ENCODE measurements around the gene TKT. TPM values are rescaled to one million over a fixed set of nuclear protein-coding genes. Genes with fewer than 3 reads are reported as not detected.
A peak's percentile ranks its signal among the peaks of the same experiment; 100 is the strongest.

The TKT gene
- total and polyA plus RNA-seq, 2 of the 4 experiments (the other 2 are of a cell fraction) = 280 to 349 TPM

DNA sequence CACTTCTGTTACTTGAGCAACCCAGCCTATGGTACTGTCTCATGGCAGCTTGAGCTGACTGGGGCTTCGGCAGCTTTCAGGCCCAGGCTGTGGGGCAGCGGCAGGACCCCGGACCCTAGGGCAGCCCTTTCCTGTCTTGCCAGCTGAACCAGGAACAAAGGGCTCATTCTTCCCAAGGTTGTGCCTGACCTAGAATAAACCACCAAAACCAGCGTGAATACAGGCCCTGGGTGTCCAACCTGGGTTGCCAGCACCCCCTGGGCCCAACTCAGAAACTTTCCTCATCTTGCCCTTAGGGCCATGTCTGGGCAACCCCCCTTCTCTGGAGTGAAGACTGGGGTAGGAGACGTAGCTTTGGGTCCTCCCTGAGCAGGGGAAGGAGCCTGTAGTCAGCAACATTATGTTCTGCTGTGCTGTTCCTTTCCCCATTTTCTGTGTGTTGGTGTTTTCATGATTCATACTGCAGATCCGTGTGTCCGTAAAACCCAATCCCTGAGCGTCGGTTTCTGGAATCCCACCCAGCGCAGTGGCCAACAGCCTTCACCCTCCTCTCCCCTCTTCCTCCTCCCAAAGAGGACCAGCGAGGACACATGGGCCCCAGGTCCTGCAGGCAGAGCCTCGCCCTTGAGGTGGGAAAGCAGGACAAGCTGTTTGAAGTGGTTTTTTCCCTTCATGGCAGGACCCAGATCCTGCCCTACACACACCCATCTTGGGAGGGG is 33.5 kb downstream of the TKT start:
- dilution Hi-C loops (cut with HindIII; ENCODE audit: low sequenced_read_pairs, unreplicated experiment) (no loop called here), in situ Hi-C loops (cut with MboI; ENCODE audit: low sequenced_read_pairs) (loop anchor here (25.0 kb wide), 1 partner anchor 490 kb away; no protein-coding TSS in a partner anchor), intact Hi-C loops (cut with micrococcal nuclease) (loop anchor here (5.0 kb wide), 1 partner anchor 75 kb away; no protein-coding TSS in a partner anchor)
- BruUV-seq (replicated peaks) = no TSS peak
- Histone ChIP-seq H3K23ac (ENCODE audit: low read depth, low read length) (no peak overlapping the region), H2AFZ (replicated peaks; ENCODE audit: low read length, poor library complexity) (no peak overlapping the region), H3K9me1 (ENCODE audit: insufficient read depth, low read length) (0 out of 2 replicates have a peak, but pooled peaks cover 4% of the 10 kb centered on the region), H3K9ac (ENCODE audit: low read depth, low read length) (no peak overlapping the region), H4K8ac (ENCODE audit: low read depth in 2 of 2, low read length in 2 of 2) (no peak overlapping the region), H4K5ac (ENCODE audit: low read depth, low read length) (no peak overlapping the region), H2AK9ac (replicated peaks; ENCODE audit: low read depth, low read length, poor library complexity) (peak overlapping the region; percentile 73), H3K56ac (ENCODE audit: extremely low read depth, insufficient read depth, low read length) (no peak overlapping the region), H3K27ac (ENCODE audit: insufficient read depth, low read length) (no peak overlapping the region), H2BK5ac (ENCODE audit: low read depth, low read length, poor library complexity, severe bottlenecking) (peak overlapping the region; percentile 20), H3K9me3 (ENCODE audit: control insufficient read depth, insufficient read depth, low read length) (no peaks in the 10 kb centered on the region), H3K4ac (ENCODE audit: low read depth, low read length) (no peak overlapping the region; the same call in 1 of the 2 replicates), H2BK120ac (ENCODE audit: low read depth, low read length) (no peak overlapping the region), H2BK15ac (ENCODE audit: low read depth, low read length) (no peak overlapping the region), H3K14ac (replicated peaks; ENCODE audit: low read depth, low read length) (no peak overlapping the region), H3K36me3 (ENCODE audit: control insufficient read depth, insufficient read depth, low read length) (peaks cover 49% of the 10 kb centered on the region), H3K79me1 (ENCODE audit: low read depth in 1 of 2, low read length in 2 of 2) (peaks cover under 1 to 3% of the 10 kb centered on the region in 2 experiments; a peak in 1 of 4 replicates), H3K4me2 (ENCODE audit: low read depth, low read length) (no peak overlapping the region), H3K18ac (ENCODE audit: low read depth, low read length) (no peak overlapping the region), H4K91ac (ENCODE audit: insufficient read depth, low read depth, low read length) (no peak overlapping the region), H3K27me3 (ENCODE audit: control insufficient read depth, insufficient read depth, low read length) (no peaks in the 10 kb centered on the region), H3K4me1 (ENCODE audit: control insufficient read depth, insufficient read depth, low read length) (no peaks in the 10 kb centered on the region), H3K4me3 (ENCODE audit: insufficient read depth, low read depth, low read length) (no peak overlapping the region), H4K20me1 (ENCODE audit: insufficient read depth, low read length) (peaks cover 3% of the 10 kb centered on the region; the same call in 1 of the 2 replicates), H2BK20ac (ENCODE audit: low read depth, low read length) (no peak overlapping the region), H2AK5ac (ENCODE audit: low read depth, low read length) (no peak overlapping the region)
- POLR2A ChIA-PET (ENCODE audit: unreplicated experiment) = no interaction called here
- no CpG with 5 or more reads among the region's 12 CpGs for WGBS, 2 experiments (ENCODE audit: extremely low coverage in 2 of 2, insufficient read length in 1 of 2)
- no peak for ATAC-seq (ENCODE audit: low read depth)
- DNase-seq = no peak
- CTCF ChIA-PET = interaction anchor here (1.0 kb wide), 1 partner anchor 13 kb away, joined by 3 read pairs; no protein-coding TSS in a partner anchor
- TF ChIP-seq MAZ (IDR thresholded peaks at IDR 0.05; ENCODE audit: borderline replicate concordance, low read depth, low read length) (no peak), CEBPB (IDR thresholded peaks at IDR 0.05; ENCODE audit: low read depth, low read length) (no peak), MAFK (IDR thresholded peaks at IDR 0.05; ENCODE audit: low read depth, low read length) (no peak), POLR2A (IDR thresholded peaks at IDR 0.05; ENCODE audit: low read depth, low read length) (no peak), BHLHE40 (IDR thresholded peaks at IDR 0.05; ENCODE audit: low read depth, low read length) (no peak), CTCF (conservative IDR thresholded peaks at IDR 0.05; ENCODE audit: low read depth, low read length) (no peak), SMC3 (IDR thresholded peaks at IDR 0.05; ENCODE audit: low read depth, low read length) (no peak), RCOR1 (IDR thresholded peaks at IDR 0.05; ENCODE audit: insufficient replicate concordance, low read length) (no peak), NFE2L2 (IDR thresholded peaks at IDR 0.05; ENCODE audit: low read depth, low read length) (no peak), MXI1 (IDR thresholded peaks at IDR 0.05; ENCODE audit: borderline replicate concordance, low read depth, low read length) (no peak), FOS (IDR thresholded peaks at IDR 0.05; ENCODE audit: low read depth, low read length) (no peak), RAD21 (IDR thresholded peaks at IDR 0.05; ENCODE audit: low read length) (no peak), ELK1 (IDR thresholded peaks at IDR 0.05; ENCODE audit: borderline replicate concordance, low read depth, low read length) (no peak), RFX5 (IDR thresholded peaks at IDR 0.05; ENCODE audit: low read depth, low read length) (no peak), CHD1 (IDR thresholded peaks at IDR 0.05; ENCODE audit: low read depth, low read length) (no peak)

Data from IMR-90 (cell line).